GM12864 (cell line): ENCODE measurements around the gene CDC25A.

ENCODE experiments used
- DNase-seq: peaks from one replicate; pipeline ENCODE4 v3.0.0-alpha.2; 2011; ENCODE audit warnings: low read depth
- H3K4me3 ChIP-seq: 2 replicates; pipeline ENCODE4 v1.5.1; 2011; ENCODE audit warnings: mild to moderate bottlenecking, low read depth, low read length, control low read depth
- TF ChIP-seq, protein P1 (sequence below): IDR thresholded peaks from 2 replicates; pipeline ENCODE4 v1.5.1; 2011; ENCODE audit warnings: low read depth, mild to moderate bottlenecking, moderate library complexity, low read length, control low read depth, inconsistent platforms; ENCODE audit errors: missing control alignments

Gene CDC25A

DNA sequence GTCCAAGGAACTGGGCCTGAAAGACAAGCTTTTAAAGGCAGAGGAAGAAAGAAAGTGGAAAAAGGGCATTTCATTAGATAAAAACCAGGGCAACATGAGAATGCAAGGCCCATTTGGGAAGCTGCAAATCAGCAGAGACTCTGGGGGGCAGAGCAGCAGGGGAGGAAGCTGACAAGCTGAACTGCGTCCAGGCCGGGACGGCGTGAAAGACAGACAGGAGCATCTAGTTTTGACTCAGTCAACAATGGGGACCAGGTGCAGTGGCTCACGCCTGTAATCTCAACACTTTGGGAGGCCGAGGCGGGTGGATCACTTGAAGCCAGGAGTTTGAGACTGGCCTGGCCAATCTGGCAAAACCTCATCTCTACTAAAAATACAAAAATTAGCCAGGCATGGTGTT lies 69.9 kb downstream of the CDC25A start:
- TF ChIP-seq, protein P1, sequence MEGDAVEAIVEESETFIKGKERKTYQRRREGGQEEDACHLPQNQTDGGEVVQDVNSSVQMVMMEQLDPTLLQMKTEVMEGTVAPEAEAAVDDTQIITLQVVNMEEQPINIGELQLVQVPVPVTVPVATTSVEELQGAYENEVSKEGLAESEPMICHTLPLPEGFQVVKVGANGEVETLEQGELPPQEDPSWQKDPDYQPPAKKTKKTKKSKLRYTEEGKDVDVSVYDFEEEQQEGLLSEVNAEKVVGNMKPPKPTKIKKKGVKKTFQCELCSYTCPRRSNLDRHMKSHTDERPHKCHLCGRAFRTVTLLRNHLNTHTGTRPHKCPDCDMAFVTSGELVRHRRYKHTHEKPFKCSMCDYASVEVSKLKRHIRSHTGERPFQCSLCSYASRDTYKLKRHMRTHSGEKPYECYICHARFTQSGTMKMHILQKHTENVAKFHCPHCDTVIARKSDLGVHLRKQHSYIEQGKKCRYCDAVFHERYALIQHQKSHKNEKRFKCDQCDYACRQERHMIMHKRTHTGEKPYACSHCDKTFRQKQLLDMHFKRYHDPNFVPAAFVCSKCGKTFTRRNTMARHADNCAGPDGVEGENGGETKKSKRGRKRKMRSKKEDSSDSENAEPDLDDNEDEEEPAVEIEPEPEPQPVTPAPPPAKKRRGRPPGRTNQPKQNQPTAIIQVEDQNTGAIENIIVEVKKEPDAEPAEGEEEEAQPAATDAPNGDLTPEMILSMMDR, result no peak
- DNase-seq, result no peak
- no peak overlapping the region for H3K4me3 ChIP-seq

DNA sequence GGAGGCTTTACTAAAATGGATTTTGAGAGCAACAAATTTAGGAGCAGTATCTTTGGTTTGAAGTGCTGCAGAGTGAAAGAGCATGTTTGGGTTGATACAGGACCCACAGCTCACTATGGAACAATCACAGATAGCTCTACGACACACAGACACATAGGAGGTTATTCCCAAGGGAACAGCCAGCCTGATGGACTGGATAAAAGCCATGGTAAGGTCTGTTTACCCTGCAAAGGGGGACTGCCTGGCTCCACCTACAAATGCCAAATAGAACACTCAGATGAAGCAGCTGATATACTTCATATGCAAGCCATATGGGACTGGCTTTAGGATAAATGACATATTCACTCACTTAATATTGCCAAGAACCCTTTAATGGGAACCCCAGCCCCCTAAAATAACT lies 75.4 kb downstream of the CDC25A start:
- TF ChIP-seq, protein P1, result no peak
- peak overlapping the region; percentile 7; the same call in 1 of the 2 replicates for H3K4me3 ChIP-seq
- no peak for DNase-seq

DNA sequence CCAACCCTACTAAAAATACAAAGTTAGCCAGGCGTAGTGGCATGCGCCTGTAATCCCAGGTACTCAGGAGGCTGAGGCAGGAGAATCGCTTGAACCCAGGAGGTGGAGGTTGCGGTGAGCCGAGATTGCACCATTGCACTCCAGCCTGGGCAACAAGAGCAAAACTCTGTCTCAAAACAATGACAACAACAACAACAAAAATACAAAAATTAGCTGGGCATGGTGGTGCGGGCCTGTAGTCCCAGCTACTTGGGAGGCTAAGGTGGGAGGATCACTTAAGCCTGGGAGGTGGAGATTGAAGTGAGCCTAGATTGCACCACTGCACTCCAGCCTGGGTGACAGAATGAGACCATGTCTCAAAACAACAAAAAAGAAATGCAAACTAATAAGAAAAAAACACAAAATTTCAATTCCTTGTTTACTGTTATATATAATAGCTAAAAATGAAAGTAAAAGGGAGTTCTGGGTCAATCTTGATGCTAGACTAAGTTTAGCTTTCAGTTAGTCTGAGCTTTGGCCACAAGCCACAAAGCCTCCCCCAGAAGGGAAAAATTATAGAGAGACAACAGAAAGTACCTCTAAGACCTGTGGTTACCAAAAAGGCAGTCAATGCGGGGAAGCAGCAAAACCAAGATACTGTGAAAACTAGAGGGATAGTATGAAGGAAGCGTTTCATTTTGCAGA lies 76.0 kb downstream of the CDC25A start:
- peak; percentile 86 for DNase-seq
- peak overlapping the region; percentile 7; the same call in 1 of the 2 replicates for H3K4me3 ChIP-seq

- no peak overlapping the region for H3K4me3 ChIP-seq
- DNase-seq, result no peak
- TF ChIP-seq, protein P1, result no peak
These were observed 77.8 kb downstream of the CDC25A start for GRCh38 chr3:48110463-48110862.

DNA sequence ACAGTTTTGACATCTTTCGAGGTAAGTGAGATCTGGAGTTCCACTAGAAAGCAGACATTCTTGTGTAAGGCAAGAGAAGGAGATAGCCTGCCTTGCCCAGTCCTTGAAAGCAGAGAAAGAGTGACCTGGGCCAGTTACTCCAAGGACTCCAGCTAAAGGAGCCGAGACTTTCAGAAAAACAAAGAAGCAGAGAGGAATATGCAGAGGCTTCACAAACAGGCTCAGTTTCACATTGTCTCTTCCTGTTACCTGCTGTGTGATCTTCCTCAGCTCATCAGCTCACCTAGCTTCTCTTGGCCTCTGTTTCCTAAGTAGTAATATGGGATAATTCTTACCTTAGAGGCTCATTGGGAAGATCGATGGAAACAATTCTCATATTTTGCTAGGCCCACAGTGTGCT lies 81.0 kb downstream of the CDC25A start:
- no peak overlapping the region for H3K4me3 ChIP-seq
- DNase-seq, result no peak
- TF ChIP-seq, protein P1, result no peak
